Measurements from ENCODE around the gene SIL1. TPM values are rescaled to one million over a fixed set of nuclear protein-coding genes. Genes with fewer than 3 reads are reported as not detected.

The SIL1 gene
- polyA plus RNA-seq, 3 donors: 25.4 to 35.1 (median 27.9) TPM

DNA sequence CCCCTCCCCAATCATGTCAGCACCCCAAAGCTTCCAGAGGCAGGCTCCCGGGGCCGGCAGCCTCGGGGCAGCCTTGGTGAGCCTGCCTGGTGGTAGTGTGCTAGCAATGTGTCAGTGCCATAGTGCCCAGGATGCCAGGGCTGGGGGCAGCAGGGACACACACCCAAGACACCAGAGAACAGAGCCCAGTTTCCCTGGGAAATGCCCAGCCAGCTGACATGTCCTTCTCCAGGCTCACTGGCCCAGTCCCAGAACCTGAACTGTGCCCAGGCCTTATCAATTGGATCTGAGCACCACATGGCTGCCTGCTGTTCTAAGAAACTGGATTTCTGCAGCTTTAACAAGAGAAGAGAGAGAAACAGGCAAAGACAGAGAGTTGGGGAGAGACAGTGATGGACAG lies 248.2 kb downstream of the SIL1 start:
- Mint-ChIP-seq H3K27ac (peak overlapping the region in 2 of 7 donors; percentile 15 to 17), H3K4me3 (no peak overlapping the region), H3K9me3 (no peaks in the 10 kb centered on the region), H3K27me3 (ENCODE audit: low read depth in 3 of 3) (peaks cover 0 to 2% (median 0%) of the 10 kb centered on the region in 3 donors), H3K4me1 (peaks cover 24% of the 10 kb centered on the region), H3K36me3 (peaks cover 38 to 46% of the 10 kb centered on the region in 2 donors)
- Histone ChIP-seq H3K9ac (ENCODE audit: insufficient read depth, low read length, poor library complexity, severe bottlenecking) (no peak overlapping the region), H4K20me1 (ENCODE audit: insufficient read depth, low read length) (peaks cover 9% of the 10 kb centered on the region), H3K36me3 (replicated peaks in 1 of 2; ENCODE audit: control insufficient read depth in 1 of 2, insufficient read depth in 2 of 2, low read length in 2 of 2) (peaks cover 17 to 42% of the 10 kb centered on the region in 2 donors), H3K9me3 (replicated peaks in 1 of 2; ENCODE audit: control insufficient read depth in 1 of 2, insufficient read depth in 1 of 2, low read length in 2 of 2) (no peaks in the 10 kb centered on the region), H3K4me3 (replicated peaks in 1 of 3; ENCODE audit: low read depth in 2 of 3, low read length in 3 of 3) (no peak overlapping the region), H3K4me2 (replicated peaks; ENCODE audit: extremely low read depth, low read length, poor library complexity, severe bottlenecking) (no peak overlapping the region), H3K27me3 (ENCODE audit: control insufficient read depth in 2 of 2, insufficient read depth in 2 of 2, low read length in 2 of 2) (no peaks in the 10 kb centered on the region), H3K27ac (ENCODE audit: low read depth in 1 of 2, low read length in 2 of 2) (no peak overlapping the region), H3K4me1 (ENCODE audit: control insufficient read depth in 1 of 2, insufficient read depth in 2 of 2, low read length in 2 of 2) (peaks cover 13 to 17% of the 10 kb centered on the region in 2 donors), H3K79me2 (ENCODE audit: insufficient read depth, low read length) (no peaks in the 10 kb centered on the region), H2AFZ (ENCODE audit: insufficient read depth, low read depth, low read length, poor library complexity, severe bottlenecking) (no peak overlapping the region)
- DNase-seq: no peak
- WGBS (ENCODE audit: insufficient coverage): no CpG with 5 or more reads among the region's 3 CpGs
- TF ChIP-seq, protein P1, sequence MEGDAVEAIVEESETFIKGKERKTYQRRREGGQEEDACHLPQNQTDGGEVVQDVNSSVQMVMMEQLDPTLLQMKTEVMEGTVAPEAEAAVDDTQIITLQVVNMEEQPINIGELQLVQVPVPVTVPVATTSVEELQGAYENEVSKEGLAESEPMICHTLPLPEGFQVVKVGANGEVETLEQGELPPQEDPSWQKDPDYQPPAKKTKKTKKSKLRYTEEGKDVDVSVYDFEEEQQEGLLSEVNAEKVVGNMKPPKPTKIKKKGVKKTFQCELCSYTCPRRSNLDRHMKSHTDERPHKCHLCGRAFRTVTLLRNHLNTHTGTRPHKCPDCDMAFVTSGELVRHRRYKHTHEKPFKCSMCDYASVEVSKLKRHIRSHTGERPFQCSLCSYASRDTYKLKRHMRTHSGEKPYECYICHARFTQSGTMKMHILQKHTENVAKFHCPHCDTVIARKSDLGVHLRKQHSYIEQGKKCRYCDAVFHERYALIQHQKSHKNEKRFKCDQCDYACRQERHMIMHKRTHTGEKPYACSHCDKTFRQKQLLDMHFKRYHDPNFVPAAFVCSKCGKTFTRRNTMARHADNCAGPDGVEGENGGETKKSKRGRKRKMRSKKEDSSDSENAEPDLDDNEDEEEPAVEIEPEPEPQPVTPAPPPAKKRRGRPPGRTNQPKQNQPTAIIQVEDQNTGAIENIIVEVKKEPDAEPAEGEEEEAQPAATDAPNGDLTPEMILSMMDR (IDR thresholded peaks at IDR 0.05): no peak
- intact Hi-C loops (cut with micrococcal nuclease): no loop called here

DNA sequence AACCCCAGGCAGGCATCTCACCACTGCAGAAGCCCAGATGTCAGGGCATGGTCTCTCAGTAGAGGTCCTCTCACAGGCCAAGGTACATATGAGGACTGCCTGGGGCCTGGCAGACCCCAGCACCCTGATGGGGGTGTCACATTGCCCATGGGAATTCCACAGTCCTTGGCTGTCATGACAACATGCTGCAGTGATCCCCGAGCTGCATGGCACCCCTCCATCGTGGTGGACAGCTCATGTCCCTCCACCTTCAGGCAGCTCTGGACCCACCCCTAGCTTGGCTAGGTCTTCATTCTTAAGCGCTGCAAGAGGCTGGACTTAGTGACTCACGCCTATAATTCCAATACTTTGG lies 249.0 kb downstream of the SIL1 start:
- H3K27ac ChIP-seq (ENCODE audit: low read depth in 1 of 2, low read length in 2 of 2): no peak overlapping the region
- no peaks in the 10 kb centered on the region for H3K27me3 ChIP-seq (ENCODE audit: control insufficient read depth in 2 of 2, insufficient read depth in 2 of 2, low read length in 2 of 2)
- TF ChIP-seq, protein P1 (IDR thresholded peaks at IDR 0.05): no peak
- H3K4me3 ChIP-seq (replicated peaks in 1 of 3; ENCODE audit: low read depth in 2 of 3, low read length in 3 of 3): no peak overlapping the region
- intact Hi-C loops (cut with micrococcal nuclease): no loop called here
- peaks cover 38 to 46% of the 10 kb centered on the region in 2 donors for H3K36me3 Mint-ChIP-seq
- H3K4me2 ChIP-seq (replicated peaks; ENCODE audit: extremely low read depth, low read length, poor library complexity, severe bottlenecking): no peak overlapping the region
- no peak overlapping the region for H3K4me3 Mint-ChIP-seq
- H3K27me3 Mint-ChIP-seq (ENCODE audit: low read depth in 3 of 3): peaks cover 0 to 2% (median 0%) of the 10 kb centered on the region in 3 donors
- H3K9ac ChIP-seq (ENCODE audit: insufficient read depth, low read length, poor library complexity, severe bottlenecking): no peak overlapping the region
- peaks cover 17 to 42% of the 10 kb centered on the region in 2 donors for H3K36me3 ChIP-seq (replicated peaks in 1 of 2; ENCODE audit: control insufficient read depth in 1 of 2, insufficient read depth in 2 of 2, low read length in 2 of 2)
- no peak overlapping the region for H2AFZ ChIP-seq (ENCODE audit: insufficient read depth, low read depth, low read length, poor library complexity, severe bottlenecking)
- H3K4me1 Mint-ChIP-seq: peaks cover 17% of the 10 kb centered on the region
- peak overlapping the region in 1 of 7 donors; percentile 19 for H3K27ac Mint-ChIP-seq
- no peaks in the 10 kb centered on the region for H3K9me3 Mint-ChIP-seq
- 98% methylated on average over 4 of the region's 4 CpGs for WGBS (ENCODE audit: insufficient coverage)
- H4K20me1 ChIP-seq (ENCODE audit: insufficient read depth, low read length): peaks cover 9% of the 10 kb centered on the region
- no peaks in the 10 kb centered on the region for H3K9me3 ChIP-seq (replicated peaks in 1 of 2; ENCODE audit: control insufficient read depth in 1 of 2, insufficient read depth in 1 of 2, low read length in 2 of 2)
- peaks cover 12 to 16% of the 10 kb centered on the region in 2 donors for H3K4me1 ChIP-seq (ENCODE audit: control insufficient read depth in 1 of 2, insufficient read depth in 2 of 2, low read length in 2 of 2)
- no peak for DNase-seq
- no peaks in the 10 kb centered on the region for H3K79me2 ChIP-seq (ENCODE audit: insufficient read depth, low read length)

Measured in CD14-positive monocyte (primary cell).